ENCODE data around the gene OR52B6.

- TF ChIP-seq CTCF (IDR thresholded peaks at IDR 0.05) (no peak), ZFX (IDR thresholded peaks at IDR 0.05; ENCODE audit: borderline replicate concordance) (no peak)
These were observed 32.2 kb upstream of the OR52B6 start, which contains the start of gene OR52H1 for GRCh38 chr11:5548440-5548839.

All from 22Rv1 (cell line).